Measurements from ENCODE around the gene EGLN3. TPM values are rescaled to one million over a fixed set of nuclear protein-coding genes. Genes with fewer than 3 reads are reported as not detected.

EGLN3 gene
- total and polyA plus RNA-seq, 10 of the 15 experiments (the other 5 are each of a cell fraction or from before 2014, with no cell fraction given) = 0.42 to 8.1 (median 2.0) TPM

DNA sequence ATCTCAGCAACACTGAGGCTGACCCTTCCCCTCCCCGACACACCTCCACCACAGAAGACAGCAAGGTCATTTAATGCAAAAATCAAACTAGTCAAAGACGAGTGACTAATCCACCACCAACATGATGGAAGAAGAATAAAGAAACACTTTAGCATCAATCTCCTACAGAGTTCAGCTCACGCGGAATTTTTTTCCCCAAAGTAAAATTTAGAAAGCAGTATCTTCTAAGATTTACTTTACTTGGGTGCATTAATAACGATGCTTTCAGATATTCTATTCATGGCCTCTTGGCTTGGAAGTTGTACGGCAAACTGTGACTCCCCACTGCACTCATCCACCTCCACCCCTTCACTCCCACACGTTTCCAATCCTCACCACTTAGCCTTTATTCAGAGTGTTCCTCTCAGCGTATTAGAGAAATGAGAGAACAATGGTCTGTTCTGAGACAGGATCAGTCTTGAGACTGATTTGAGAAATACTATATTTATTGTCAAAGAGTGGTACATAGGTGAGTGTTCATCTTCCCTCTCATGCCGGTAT lies 1.9 kb downstream of the EGLN3 start:
- TF ChIP-seq USF2 (IDR thresholded peaks at IDR 0.05; ENCODE audit: borderline replicate concordance, low read depth, low read length) = no peak
- TF ChIP-seq RELA (IDR thresholded peaks at IDR 0.05; ENCODE audit: borderline replicate concordance, partially characterized antibody) = no peak
- TF ChIP-seq SMC3 (IDR thresholded peaks at IDR 0.05; ENCODE audit: borderline replicate concordance, low read length) = no peak
- no peak for TF ChIP-seq CBX3 (IDR thresholded peaks at IDR 0.05; ENCODE audit: borderline replicate concordance, low read depth)
- no peak for TF ChIP-seq HCFC1 (IDR thresholded peaks at IDR 0.05; ENCODE audit: low read length)
- TF ChIP-seq SUPT20H (IDR thresholded peaks at IDR 0.05; ENCODE audit: borderline replicate concordance, control insufficient read depth, low read depth, low read length) = no peak
- no peak for TF ChIP-seq CHD2 (IDR thresholded peaks at IDR 0.05; ENCODE audit: borderline replicate concordance, low read depth, low read length)
- TF ChIP-seq, protein P1, sequence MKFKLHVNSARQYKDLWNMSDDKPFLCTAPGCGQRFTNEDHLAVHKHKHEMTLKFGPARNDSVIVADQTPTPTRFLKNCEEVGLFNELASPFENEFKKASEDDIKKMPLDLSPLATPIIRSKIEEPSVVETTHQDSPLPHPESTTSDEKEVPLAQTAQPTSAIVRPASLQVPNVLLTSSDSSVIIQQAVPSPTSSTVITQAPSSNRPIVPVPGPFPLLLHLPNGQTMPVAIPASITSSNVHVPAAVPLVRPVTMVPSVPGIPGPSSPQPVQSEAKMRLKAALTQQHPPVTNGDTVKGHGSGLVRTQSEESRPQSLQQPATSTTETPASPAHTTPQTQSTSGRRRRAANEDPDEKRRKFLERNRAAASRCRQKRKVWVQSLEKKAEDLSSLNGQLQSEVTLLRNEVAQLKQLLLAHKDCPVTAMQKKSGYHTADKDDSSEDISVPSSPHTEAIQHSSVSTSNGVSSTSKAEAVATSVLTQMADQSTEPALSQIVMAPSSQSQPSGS (IDR thresholded peaks at IDR 0.05; ENCODE audit: low read length) = no peak
- TF ChIP-seq WRNIP1 (IDR thresholded peaks at IDR 0.05; ENCODE audit: borderline replicate concordance, low read depth, low read length) = no peak
- TF ChIP-seq RB1 (IDR thresholded peaks at IDR 0.05; ENCODE audit: borderline replicate concordance) = no peak
- no peak for TF ChIP-seq SMAD1 (IDR thresholded peaks at IDR 0.05; ENCODE audit: low read depth, partially characterized antibody)
- TF ChIP-seq, protein P2, sequence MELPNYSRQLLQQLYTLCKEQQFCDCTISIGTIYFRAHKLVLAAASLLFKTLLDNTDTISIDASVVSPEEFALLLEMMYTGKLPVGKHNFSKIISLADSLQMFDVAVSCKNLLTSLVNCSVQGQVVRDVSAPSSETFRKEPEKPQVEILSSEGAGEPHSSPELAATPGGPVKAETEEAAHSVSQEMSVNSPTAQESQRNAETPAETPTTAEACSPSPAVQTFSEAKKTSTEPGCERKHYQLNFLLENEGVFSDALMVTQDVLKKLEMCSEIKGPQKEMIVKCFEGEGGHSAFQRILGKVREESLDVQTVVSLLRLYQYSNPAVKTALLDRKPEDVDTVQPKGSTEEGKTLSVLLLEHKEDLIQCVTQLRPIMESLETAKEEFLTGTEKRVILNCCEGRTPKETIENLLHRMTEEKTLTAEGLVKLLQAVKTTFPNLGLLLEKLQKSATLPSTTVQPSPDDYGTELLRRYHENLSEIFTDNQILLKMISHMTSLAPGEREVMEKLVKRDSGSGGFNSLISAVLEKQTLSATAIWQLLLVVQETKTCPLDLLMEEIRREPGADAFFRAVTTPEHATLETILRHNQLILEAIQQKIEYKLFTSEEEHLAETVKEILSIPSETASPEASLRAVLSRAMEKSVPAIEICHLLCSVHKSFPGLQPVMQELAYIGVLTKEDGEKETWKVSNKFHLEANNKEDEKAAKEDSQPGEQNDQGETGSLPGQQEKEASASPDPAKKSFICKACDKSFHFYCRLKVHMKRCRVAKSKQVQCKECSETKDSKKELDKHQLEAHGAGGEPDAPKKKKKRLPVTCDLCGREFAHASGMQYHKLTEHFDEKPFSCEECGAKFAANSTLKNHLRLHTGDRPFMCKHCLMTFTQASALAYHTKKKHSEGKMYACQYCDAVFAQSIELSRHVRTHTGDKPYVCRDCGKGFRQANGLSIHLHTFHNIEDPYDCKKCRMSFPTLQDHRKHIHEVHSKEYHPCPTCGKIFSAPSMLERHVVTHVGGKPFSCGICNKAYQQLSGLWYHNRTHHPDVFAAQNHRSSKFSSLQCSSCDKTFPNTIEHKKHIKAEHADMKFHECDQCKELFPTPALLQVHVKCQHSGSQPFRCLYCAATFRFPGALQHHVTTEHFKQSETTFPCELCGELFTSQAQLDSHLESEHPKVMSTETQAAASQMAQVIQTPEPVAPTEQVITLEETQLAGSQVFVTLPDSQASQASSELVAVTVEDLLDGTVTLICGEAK (IDR thresholded peaks at IDR 0.05; ENCODE audit: borderline replicate concordance) = no peak
- TF ChIP-seq BRCA1 (IDR thresholded peaks at IDR 0.05; ENCODE audit: low read depth, low read length) = no peak
- TF ChIP-seq FOXK2 (IDR thresholded peaks at IDR 0.05) = no peak
- ChIA-PET SMC1A (ENCODE audit: uncharacterized antibody, unreplicated experiment) (interaction anchor here (0.6 to 9.0 kb wide), 17 partner anchors 12 to 273 kb away, joined by 3 to 184 read pairs (median 9); no protein-coding TSS in a partner anchor), CTCF (interaction anchor here (0.5 to 9.1 kb wide), 5 partner anchors 14 to 989 kb away, joined by 4 to 176 read pairs (median 38); no protein-coding TSS in a partner anchor), POLR2A (interaction anchor here (0.9 to 1.0 kb wide), 2 partner anchors 68 to 74 kb away, joined by 3 read pairs; no protein-coding TSS in a partner anchor), RAD21 (ENCODE audit: unreplicated experiment) (interaction anchor here (1.3 to 8.5 kb wide), 5 partner anchors 9 to 149 kb away, joined by 3 to 168 read pairs (median 29); no protein-coding TSS in a partner anchor)
- Histone ChIP-seq H3K9ac (ENCODE audit: control insufficient read depth, insufficient read depth, low read length) (no peak overlapping the region), H2AFZ (ENCODE audit: control insufficient read depth, low read depth, low read length) (no peak overlapping the region), H3K4me2 (ENCODE audit: control insufficient read depth, insufficient read depth) (peak overlapping the region; percentile 11; the same call in 1 of the 2 replicates), H3K27ac (ENCODE audit: control insufficient read depth, insufficient read depth) (no peak overlapping the region), H3K4me3 (peak overlapping the region; percentile 69), H3K27me3 (replicated peaks in 1 of 2; ENCODE audit: control insufficient read depth in 2 of 2, insufficient read depth in 2 of 2, low read length in 1 of 2) (peaks cover 0 to 8% of the 10 kb centered on the region in 2 experiments; a peak in 2 of 4 replicates), H3K79me2 (ENCODE audit: control insufficient read depth, insufficient read depth, low read length) (no peaks in the 10 kb centered on the region; the same call in 1 of the 2 replicates), H4K20me1 (ENCODE audit: control insufficient read depth, insufficient read depth) (no peaks in the 10 kb centered on the region), H3K4me1 (ENCODE audit: control insufficient read depth, insufficient read depth, low read length) (peaks cover 5% of the 10 kb centered on the region; the same call in 1 of the 2 replicates), H3K9me3 (replicated peaks; ENCODE audit: control insufficient read depth, insufficient read depth, low read length) (no peaks in the 10 kb centered on the region; the same call in 1 of the 3 replicates), H3K36me3 (ENCODE audit: control insufficient read depth in 2 of 2, insufficient read depth in 2 of 2, low read length in 1 of 2) (no peaks in the 10 kb centered on the region)
- no peak for DNase-seq (ENCODE audit: low read depth, low spot score)
- in situ Hi-C loops (cut with MboI) (no loop called here), intact Hi-C loops (cut with micrococcal nuclease; ENCODE audit: unreplicated experiment) (no loop called here)
- FAIRE-seq = no peak
- ATAC-seq = no peak
- no TSS peak for BruUV-seq (replicated peaks)
- 64% methylated on average over 9 of the region's 9 CpGs for WGBS (ENCODE audit: insufficient coverage, insufficient replicate concordance, low lambda C conversion rate, missing lambda C conversion rate)

Data from GM12878 (cell line).